Gastrocnemius medialis (tissue), 4 donors: ENCODE results near the gene MIER2.

ENCODE experiments used
- POLR2A ChIP-seq, 2 donors: fragments of 450-650 bp; IDR thresholded peaks; one replicate each; pipeline ENCODE4 v1.6.1; 2017; ENCODE audit warnings: antibody characterized with exemption in 2 of 2, mild to moderate bottlenecking in 2 of 2, moderate library complexity in 2 of 2
- TF ChIP-seq, protein P1 (sequence below), 5 experiments: fragments of 450-650 bp in 3 of 5; fragments of 200-600 bp in 2 of 5; sonication (generic) in 2 of 5; IDR thresholded peaks in 4 of 5; conservative IDR thresholded peaks in 1 of 5; 1 replicate in 4 of 5; 2 replicates in 1 of 5; pipeline ENCODE4 v1.5.1; 2016 to 2019; ENCODE audit warnings: antibody characterized with exemption in 5 of 5, mild to moderate bottlenecking in 3 of 5, moderate library complexity in 3 of 5

DNA sequence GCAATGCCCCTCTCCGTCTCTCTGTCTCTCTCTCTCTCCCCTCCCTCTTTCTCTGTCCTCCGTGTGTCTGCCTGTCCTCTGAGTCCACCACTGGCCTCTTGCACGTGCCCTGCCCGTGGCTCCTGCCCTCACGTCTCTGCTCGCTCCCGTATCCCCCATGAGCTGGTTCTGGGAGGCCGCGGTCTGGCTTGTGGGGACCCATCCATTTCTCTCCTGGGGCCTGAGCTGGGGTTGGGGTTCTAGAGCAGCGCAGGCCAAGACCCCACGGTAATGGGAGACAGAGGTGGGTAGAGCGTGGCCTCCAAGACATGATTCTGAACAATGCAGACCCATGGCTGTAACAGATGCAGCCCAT, 45.3 kb upstream of the MIER2 start:
- TF ChIP-seq, protein P1, sequence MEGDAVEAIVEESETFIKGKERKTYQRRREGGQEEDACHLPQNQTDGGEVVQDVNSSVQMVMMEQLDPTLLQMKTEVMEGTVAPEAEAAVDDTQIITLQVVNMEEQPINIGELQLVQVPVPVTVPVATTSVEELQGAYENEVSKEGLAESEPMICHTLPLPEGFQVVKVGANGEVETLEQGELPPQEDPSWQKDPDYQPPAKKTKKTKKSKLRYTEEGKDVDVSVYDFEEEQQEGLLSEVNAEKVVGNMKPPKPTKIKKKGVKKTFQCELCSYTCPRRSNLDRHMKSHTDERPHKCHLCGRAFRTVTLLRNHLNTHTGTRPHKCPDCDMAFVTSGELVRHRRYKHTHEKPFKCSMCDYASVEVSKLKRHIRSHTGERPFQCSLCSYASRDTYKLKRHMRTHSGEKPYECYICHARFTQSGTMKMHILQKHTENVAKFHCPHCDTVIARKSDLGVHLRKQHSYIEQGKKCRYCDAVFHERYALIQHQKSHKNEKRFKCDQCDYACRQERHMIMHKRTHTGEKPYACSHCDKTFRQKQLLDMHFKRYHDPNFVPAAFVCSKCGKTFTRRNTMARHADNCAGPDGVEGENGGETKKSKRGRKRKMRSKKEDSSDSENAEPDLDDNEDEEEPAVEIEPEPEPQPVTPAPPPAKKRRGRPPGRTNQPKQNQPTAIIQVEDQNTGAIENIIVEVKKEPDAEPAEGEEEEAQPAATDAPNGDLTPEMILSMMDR (IDR thresholded peaks at IDR 0.05 in 4 of 5, conservative IDR thresholded peaks at IDR 0.05 in 1 of 5): no peak
- no peak for TF ChIP-seq POLR2A (IDR thresholded peaks at IDR 0.05)
